Astrocyte (in vitro differentiated cells and primary cell): ENCODE data around the gene CUL4B.

Experiments
- EZH2 ChIP-seq: IDR thresholded peaks from 2 replicates; pipeline ENCODE4 v1.6.1; 2012; ENCODE audit warnings: mild to moderate bottlenecking, low read length, inconsistent platforms; ENCODE audit not compliant: insufficient read depth
- TF ChIP-seq, protein P1 (sequence below): IDR thresholded peaks from 2 replicates; pipeline ENCODE4 v1.5.1; 2011; ENCODE audit warnings: low read depth, mild to moderate bottlenecking, inconsistent platforms, low read length, moderate library complexity; ENCODE audit not compliant: insufficient read depth

- TF ChIP-seq, protein P1, sequence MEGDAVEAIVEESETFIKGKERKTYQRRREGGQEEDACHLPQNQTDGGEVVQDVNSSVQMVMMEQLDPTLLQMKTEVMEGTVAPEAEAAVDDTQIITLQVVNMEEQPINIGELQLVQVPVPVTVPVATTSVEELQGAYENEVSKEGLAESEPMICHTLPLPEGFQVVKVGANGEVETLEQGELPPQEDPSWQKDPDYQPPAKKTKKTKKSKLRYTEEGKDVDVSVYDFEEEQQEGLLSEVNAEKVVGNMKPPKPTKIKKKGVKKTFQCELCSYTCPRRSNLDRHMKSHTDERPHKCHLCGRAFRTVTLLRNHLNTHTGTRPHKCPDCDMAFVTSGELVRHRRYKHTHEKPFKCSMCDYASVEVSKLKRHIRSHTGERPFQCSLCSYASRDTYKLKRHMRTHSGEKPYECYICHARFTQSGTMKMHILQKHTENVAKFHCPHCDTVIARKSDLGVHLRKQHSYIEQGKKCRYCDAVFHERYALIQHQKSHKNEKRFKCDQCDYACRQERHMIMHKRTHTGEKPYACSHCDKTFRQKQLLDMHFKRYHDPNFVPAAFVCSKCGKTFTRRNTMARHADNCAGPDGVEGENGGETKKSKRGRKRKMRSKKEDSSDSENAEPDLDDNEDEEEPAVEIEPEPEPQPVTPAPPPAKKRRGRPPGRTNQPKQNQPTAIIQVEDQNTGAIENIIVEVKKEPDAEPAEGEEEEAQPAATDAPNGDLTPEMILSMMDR = no peak
- TF ChIP-seq EZH2 = no peak
These were observed 7.3 kb upstream of the CUL4B start for GRCh38 chrX:120568035-120568434.
